Nucleus accumbens (tissue), 56 donors: ENCODE measurements around the gene MITF.

Experiments used
- DNase-seq, 56 donors: peaks; one replicate each; lab custom pipeline; 2025; lab: John Stamatoyannopoulos, UW

MITF gene, protein sequence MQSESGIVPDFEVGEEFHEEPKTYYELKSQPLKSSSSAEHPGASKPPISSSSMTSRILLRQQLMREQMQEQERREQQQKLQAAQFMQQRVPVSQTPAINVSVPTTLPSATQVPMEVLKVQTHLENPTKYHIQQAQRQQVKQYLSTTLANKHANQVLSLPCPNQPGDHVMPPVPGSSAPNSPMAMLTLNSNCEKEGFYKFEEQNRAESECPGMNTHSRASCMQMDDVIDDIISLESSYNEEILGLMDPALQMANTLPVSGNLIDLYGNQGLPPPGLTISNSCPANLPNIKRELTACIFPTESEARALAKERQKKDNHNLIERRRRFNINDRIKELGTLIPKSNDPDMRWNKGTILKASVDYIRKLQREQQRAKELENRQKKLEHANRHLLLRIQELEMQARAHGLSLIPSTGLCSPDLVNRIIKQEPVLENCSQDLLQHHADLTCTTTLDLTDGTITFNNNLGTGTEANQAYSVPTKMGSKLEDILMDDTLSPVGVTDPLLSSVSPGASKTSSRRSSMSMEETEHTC

DNA sequence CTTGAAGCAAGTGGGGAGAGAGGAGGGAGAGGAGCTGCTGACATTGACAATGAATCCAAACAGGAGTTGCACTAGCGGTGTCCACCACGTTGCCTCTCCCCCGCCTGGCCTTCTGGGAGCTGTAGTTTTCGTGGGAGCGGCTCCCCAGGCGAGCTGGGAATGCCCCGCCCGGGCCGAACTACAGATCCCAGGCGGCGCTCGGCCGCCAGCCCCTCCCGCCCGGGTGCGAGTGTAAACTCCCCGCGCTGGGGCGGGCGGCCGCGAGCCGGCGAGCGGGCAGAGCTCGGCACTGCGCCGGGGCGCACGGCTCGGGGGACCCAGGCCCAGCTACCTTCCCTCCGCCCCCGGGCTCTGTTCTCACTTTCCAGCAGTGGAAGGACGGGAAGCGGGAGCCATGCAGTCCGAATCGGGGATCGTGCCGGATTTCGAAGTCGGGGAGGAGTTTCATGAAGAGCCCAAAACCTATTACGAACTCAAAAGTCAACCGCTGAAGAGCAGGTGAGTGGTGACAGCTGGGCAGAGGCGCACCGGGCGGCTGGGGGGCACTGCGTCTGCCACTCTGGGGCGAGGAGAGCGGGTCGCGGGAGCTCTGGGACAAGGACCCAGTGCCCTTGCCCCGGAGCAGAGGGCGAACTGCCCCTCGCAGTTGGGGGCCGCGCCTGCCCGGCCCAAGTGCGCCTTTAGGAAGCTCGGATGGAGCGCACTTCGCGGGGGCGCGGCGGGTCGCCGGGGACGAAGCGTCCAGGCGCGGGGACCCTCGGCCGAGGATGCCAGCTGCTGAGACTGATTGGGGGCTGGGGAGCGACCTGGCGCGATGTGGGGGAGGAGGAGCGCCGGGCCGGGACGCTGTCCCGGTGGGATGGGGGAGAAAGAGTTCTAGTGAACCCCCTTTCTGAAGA lies at the start of gene MITF:
Gene MITF, plus strand, starts transcription at position 261 of the 899 bp plus-strand sequence. Its CDS starts 134 bp downstream, at position 395.
- DNase-seq, result peak; percentile 47 to 96 (median 91)

DNA sequence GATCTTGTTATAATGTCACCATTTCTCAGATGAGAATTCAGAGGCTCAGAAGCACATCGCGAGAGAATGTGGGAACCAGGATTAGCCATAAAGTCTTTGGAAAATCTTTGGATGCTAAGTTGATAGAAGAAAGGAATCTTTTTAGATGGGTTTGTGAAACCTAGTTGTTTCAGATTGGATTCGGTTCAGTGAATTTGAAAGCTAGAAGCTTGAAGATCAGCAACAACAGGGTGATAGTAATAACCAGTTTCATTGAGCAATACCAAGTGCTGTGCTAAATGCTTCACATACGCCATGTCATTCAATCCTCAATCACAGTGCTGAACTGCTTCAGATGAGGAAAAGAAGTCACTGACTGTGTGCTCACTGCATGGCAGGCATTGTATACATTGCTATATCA lies 47.4 kb upstream of the MITF start:
- DNase-seq, result no peak

DNA sequence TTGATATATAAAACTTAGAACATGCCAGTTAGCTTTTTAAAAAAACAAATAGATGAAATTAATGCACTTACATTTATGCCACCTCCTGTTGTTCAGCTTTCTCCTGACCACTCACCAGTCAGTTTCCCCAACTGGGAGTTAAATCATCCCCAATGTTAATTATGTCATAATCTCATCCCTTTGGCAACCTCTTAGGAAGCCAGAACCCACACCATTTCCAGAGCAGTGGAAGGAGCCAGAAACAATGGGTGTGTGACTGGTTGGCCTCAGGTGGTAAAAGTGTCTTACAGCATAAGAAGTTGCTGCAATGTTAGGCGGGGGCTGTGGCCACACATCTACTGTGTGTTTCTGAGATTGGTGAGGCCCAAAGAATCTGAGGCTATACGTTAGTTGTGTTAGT lies 46.5 kb upstream of the MITF start:
- no peak for DNase-seq

DNA sequence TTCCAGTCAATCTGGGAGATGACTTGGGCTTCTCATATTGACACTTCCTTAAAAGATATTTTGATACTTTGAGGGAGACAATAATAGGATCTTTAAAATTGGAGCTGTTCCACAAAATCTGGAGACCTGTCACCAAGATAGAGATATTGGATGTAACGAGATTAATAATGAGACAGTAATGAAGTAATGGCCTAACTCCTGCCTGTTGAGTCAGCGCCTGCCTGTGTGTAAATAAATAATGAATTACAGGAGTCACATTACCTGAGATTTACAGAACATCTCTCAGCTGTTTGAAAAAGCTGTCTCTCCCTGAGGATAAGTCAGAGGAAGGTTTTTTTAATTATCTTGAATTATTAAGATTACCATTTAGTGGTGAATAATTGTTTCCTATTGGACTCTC lies 43.8 kb upstream of the MITF start:
- no peak for DNase-seq

DNA sequence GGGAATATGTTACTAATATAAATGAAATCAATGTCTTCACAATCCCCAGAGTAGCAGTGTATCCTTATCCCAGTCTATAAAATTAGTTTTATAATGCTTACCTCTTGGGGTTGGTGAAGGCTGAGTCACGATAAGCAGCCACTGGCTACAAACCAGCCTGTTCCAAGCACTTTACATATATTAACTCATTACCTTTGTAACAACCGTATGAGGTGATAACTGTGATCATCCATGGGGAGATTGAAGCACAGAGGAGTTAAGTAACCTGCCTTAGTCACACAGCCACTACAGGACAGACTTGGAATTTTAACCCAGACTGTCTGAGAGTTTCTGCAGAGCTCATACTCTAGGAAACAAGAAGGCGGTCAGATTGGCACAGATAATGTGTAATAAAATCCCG lies 43.3 kb upstream of the MITF start:
- DNase-seq, result no peak

DNA sequence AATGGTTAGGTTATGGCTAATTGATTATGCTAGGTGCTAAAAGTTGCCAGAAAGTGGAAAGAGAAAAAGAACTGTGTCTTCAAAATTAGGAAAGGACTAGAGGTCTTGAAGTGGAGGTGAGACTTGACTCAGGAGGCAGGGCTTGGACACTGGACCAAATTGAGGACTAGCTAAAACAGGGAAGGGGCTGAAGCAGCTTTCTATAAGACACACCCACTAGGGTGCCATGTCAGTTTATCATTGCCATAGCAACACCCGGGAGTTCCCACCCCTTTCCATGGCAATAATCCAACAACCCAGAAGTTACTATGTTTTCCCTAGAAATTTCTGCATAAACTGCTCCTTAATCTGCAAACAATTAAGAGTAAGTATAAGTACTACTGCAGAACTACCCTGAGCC lies 42.9 kb upstream of the MITF start:
- DNase-seq, result no peak

DNA sequence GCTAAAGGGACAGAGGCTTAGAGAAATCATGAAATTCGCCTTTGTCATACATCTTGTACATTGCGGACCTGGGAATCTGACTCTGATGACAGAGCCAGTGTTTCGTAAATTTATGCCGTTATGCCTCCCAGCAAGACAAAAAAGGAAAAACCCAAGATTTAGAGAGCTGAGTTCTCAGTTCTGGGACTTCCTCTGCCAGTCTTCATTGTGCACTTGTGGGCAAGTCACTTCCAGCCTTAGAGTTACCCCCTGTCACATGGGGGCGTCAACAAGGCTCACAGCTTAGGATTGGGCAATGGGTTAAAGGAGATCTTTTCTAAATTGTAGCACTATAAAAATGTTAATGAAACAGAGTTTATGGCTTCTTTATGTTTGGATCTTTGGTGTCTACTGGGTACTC lies 41.9 kb upstream of the MITF start:
- no peak for DNase-seq

DNA sequence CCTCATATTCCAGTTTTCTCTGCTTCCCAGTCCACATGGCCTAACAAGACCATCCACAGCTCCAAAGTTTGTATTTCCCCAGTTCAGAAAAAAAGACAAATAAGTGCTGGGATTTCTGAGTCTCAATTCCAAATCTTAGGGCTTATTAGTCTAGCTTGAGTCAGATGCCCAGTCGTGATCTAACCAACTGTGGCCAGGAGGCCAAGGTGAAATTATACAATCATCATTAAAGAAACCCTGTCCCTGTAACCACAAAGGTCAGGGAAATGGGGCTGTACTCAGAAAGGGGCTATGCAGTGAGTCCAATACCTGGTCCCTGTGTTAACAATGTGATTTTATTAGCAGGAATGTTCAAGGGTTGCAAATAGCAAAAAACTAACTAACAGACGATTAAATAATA lies 40.5 kb upstream of the MITF start:
- no peak for DNase-seq

DNA sequence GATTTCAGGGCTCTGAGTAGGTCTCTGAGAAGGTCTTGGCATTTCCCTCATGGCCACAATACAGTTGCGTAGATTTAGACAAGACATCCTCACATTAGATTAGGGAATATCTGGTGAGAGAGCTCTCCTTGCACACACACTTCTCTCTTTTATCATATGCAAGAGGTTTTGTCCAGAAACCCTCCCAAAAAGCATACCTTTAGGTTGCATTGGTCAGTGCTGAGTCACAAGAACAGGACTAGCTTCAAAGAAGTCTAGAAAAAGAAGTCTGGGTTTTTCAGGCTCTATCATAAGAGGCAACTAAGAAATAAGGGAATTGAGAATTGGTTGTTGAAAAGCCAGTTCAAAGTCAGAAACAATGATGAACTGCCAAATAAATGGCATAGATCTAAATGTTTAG lies 40.1 kb upstream of the MITF start:
- no peak for DNase-seq

DNA sequence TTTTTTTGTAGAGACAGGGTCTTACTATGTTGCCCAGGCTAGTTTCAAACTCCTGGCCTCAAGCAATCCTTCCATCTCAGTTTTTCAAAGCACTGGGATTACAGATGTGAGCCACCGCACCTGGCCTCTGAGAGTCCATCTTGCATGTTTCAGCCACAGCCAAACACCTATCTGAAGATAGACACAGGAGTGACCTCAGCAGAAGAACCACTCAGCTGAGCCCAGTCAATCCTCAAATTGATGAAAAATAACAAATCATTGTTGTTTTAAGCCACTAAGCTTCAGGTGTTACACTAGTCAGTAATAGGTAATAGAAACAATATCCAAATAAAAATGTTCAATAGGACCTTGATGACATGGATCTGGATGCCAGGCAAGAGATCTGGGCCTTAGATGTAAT lies 38.3 kb upstream of the MITF start:
- no peak for DNase-seq

DNA sequence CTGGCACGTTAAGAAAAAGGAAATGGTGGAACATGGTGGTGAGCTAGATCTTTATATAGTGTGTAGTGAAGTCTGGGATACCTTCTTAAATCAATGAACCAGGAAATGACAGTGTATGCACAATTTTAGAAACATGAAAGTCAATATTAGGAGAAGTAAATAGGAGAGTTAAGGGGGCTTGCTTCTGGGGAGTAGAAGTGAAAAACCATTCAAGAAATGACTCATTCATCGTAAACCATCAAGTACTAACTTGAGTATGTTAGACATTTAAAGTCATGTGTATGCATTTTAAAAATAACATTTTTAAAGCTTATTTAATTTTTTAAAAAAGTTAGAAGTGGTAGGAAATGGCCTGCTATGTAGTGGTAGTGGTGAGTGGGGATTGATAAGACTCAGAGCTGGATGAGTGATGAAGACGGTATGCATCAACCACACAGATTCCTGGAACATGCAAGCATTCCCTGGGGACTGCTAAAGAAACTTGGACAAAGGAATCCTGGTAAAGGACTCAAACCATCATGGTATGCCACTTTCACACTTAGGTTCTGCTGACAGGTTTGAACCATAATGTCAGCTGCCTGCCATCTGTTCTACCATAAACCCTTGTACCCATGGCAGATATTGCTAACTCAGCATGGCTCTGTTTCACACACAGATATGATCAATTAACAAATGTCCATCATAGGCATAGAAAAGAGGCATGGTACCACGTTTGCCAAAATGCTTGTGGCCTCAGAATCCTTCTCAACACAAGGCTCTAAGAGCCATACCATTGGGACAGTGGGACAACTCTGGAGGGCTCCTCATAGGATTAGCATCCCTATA lies 28.9 kb upstream of the MITF start:
- DNase-seq, result no peak

DNA sequence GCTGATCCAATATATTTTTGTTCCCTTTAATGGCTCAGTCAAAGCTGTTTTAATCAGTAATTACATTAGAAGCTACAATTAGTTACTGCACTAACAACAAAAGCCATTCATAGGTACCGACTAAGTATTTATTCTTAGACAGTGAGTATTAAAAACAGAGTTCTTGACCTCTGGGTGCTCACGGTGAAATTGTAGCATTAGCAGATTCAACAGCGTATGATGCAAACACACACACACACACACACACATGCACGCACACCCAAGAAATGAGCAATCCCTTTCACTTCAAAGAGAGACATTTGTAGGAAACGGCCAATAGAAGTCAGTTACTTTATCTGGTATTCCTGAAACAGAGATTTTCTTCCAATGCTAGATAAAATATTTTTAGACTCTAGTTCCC lies 27.0 kb upstream of the MITF start:
- DNase-seq, result no peak

DNA sequence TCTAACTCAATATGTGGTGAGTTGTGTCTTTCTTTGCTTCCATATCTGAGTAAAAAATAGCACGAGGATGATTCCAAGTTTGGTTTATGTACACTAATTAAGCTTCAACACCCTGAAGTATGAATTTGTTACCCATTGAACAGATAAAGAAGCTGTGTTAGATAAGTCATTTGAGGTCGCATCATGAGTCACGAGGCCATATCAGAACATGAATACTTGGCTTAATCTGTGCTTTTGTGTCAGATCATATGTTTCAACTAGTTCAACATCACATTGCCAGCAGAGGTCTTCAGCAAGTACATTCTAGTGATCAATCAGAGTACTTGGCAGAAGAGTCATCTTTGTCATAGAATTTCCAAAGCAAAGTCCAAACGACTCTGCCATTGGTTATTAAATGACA lies 26.3 kb upstream of the MITF start:
- DNase-seq, result peak in 1 of 56 donors; percentile 1

DNA sequence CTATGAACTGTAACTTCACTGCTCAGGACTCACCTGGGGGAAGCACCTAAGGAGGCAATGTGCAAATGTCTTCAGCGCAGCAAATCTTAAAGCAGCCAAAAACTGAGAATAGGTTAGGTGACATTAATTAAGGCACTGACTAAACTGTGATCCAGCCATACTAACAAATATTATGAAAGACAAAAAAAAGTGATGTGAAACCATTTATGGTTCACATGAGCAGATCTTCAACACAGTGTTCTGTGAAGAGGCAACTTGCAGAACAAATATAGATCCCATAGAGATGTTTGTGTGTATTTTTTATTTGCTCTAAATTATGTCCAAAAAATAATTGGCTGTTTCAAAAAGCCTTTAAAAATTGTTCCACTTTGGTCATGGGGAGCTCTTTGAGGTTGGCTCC lies 24.1 kb upstream of the MITF start:
- DNase-seq, result no peak

DNA sequence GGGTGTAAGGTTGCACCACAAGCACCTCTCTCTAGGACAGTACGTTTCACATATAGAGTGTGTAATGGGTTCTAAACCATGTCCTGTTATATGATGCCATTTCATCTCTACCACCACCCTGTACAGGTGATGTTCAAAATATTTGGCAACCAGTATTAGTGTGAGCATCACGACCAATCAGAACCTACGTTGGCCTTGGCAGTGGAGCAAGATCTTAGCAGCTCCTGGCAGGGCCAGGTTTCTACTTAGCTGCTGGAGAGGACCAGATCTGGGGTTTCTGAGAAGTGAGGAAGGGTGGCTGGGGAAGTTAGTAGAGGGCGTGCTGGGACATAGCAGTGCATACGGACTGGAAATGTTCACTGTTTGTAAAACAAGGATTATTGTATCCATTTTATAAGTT lies 23.1 kb upstream of the MITF start:
- DNase-seq, result no peak

DNA sequence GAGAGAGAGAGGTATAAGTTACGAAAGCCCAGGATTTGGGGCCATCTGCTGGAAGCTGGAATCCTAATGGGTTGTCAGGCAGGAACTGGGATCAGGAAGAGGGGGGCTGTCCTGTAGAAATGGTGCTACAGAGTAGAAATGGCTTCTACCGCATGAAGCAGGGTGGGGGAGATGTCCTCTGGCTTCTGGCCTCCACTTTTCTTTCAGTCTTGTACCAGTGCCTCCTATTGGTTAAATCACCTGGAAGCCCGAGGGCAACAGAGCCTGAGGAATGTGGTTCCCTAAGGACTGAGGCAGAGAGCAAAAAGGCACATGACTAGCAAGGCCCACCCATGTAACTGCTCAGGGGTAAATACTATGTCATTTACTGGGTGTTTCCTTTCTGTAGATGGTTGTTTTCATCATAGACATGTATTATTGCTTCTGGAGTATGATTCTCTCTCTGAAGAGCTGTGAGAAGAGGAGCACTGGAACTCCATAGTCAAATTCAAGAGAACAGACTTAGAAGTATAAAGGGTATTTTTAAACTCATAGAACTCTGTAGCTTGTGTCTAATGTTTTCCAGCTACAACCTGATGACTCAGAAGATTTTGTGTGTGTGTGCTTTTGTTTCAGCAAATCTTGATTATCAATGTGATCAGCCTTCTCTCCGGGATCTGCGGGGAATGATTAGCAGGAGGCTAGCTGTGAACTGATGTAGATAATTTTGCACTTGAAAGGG lies 20.2 kb upstream of the MITF start:
- no peak for DNase-seq

DNA sequence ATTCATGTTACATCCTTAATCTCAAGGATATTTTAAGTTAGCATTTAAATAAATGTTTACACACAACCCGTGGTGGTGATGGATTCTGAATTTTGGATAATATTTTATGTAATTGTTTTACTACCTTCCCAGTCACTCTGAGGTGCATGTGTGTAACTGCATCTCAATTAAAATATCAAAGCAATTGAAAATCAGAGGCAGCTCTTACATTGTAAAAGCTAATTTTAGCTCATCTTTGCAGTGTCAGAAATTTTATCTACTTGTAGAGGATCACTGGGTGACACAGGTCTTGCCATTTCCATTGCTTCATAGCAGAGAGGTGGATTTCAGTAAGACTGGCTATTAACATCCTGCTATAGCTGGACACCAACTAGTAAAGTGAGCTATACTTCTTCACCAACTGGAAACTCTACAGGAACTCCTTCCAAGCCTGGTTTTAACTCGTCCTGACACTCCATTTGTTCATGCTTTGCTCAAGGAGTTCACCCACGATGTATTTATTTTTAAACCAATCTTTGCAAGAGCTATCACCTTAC lies 19.6 kb upstream of the MITF start:
- no peak for DNase-seq

DNA sequence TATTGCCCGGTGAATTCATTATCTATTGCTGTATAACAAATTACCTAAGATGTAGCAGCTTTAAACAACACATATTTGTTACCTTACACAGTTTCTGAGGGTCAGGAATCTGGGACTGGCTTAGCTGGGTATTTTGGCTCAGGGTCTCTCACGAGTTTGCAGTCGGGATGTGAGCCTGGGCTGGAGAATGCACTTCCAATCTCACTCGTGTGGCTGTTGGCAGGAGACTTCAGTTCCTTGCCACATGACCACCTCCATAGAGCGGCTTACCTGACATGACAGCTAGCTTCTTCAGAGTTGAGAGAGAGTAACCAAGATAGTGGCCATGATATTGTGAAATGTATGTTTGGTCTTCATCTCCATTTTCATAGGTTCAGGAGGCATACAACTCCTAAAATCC lies 18.4 kb upstream of the MITF start:
- DNase-seq, result no peak

DNA sequence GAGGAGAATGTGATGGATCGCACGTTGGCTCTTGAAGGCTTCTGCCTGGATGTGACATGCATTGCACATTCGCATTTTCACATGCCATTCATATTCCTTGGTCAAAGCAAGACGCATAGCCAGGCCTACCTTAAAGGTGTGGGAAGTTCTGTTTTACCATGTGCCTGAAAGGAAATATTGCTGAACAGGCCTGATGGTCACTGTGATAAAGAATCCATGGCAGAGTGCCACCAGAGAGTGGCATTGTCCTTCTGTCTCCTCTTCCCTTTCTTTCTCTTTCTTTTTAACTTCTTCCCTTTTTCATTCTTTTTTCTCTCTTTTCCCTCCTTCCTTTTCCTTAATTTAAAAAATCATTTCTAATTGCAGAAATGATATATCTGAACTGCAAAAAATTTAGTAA lies 15.9 kb upstream of the MITF start:
- no peak for DNase-seq
